ENCODE measurements around the gene MSMO1. TPM values are rescaled to one million over a fixed set of nuclear protein-coding genes. Genes with fewer than 3 reads are reported as not detected.

MSMO1 gene
- total and polyA plus RNA-seq, 7 donors: 13.6 to 114 (median 26.8) TPM

DNA sequence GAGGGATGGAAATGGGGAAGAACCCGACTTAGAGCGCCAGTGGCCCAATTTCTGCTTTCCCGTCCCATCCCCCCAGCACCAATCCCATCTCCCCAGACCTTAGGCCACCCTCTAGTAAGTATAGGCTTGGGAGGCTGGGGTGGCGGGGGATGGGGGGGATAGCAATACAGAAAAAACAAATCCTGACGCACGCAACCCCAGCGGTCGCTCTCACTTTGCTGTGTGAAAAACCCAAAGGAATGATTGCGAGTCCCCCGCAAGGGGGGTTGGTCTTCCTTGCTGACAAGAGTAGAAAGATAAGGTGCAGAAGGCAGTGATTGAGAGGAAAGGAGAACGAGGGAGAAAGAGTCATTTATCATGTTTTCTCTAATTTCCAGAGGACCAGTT is 52.2 kb downstream of the MSMO1 start:
- TF ChIP-seq POLR2A (IDR thresholded peaks at IDR 0.05) (no peak), CTCF (IDR thresholded peaks at IDR 0.05) (no peak), EP300 (IDR thresholded peaks at IDR 0.05) (no peak), POLR2AphosphoS5 (IDR thresholded peaks at IDR 0.05) (no peak)
- Histone ChIP-seq H3K27me3 (no peaks in the 10 kb centered on the region), H3K4me3 (peak overlapping the region; percentile 33 to 67 (median 64)), H3K4me1 (peaks cover 0 to 8% (median 5%) of the 10 kb centered on the region in 4 donors), H3K9me3 (no peaks in the 10 kb centered on the region), H3K27ac (peak overlapping the region; percentile 70 to 82 (median 78)), H3K36me3 (no peaks in the 10 kb centered on the region)
- 73 to 84% methylated on average over 11 of the region's 11 CpGs for WGBS, 2 donors
- DNase-seq: no peak
- intact Hi-C loops (cut with DNase I): loop anchor here (10.0 kb wide), 1 partner anchor 85 kb away; no protein-coding TSS in a partner anchor

DNA sequence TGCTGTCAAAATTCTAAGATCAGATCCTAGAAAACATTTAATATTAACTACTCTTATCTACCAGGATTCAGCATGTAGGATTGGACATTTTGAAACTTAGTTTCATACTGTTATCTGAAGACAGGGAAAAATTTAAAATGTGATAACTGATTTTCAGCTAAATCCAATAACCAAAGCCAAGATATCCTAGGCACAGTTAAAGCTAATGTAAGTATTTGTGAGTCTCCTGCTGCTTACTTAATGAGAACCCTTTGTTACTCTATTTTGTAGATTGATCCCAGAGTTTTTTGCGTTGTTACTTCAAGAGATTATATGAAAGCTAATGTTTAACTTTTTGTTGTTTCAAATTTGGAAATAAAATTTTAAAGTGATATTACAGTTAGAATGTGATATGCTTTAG is 53.3 kb downstream of the MSMO1 start:
- H3K4me3 ChIP-seq: no peak overlapping the region
- H3K4me1 ChIP-seq: peaks cover 0 to 8% (median 5%) of the 10 kb centered on the region in 4 donors
- no peaks in the 10 kb centered on the region for H3K9me3 ChIP-seq
- no peak overlapping the region for H3K27ac ChIP-seq
- WGBS, 2 donors: 25 to 61% methylated on average over 1 of the region's 1 CpG
- TF ChIP-seq POLR2A (IDR thresholded peaks at IDR 0.05) (no peak), CTCF (IDR thresholded peaks at IDR 0.05) (no peak), POLR2AphosphoS5 (IDR thresholded peaks at IDR 0.05) (no peak), EP300 (IDR thresholded peaks at IDR 0.05) (no peak)
- intact Hi-C loops (cut with DNase I): no loop called here
- H3K27me3 ChIP-seq: no peaks in the 10 kb centered on the region
- no peaks in the 10 kb centered on the region for H3K36me3 ChIP-seq
- DNase-seq: no peak

DNA sequence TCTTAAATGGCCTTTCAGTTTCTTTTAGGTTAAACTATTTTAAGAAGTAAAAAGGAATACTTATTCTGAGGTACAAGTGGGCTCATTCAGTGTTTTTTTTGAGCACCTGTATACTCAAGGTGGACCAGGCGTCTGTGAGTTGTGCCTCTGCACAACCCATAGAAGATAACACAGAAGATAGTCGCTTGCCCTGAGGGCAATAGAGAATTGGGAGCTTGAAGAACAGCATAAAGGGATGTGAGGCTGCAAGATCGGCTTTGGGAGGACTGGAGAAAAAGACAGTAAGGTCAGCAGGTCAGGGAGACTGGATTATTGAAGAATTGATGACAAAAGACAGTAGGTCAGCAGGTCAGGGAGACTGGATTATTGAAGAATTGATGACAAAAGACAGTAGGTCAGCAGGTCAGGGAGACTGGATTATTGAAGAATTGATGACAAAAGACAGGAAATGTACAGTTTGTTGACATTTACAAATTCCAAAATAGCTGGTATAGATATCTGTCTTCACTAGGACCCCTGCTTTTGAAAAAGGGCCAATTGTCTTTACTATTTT is 54.4 kb downstream of the MSMO1 start:
- H3K4me3 ChIP-seq: no peak overlapping the region
- 89 to 91% methylated on average over 3 of the region's 3 CpGs for WGBS, 2 donors
- peaks cover 0 to 8% (median 5%) of the 10 kb centered on the region in 4 donors for H3K4me1 ChIP-seq
- no peaks in the 10 kb centered on the region for H3K27me3 ChIP-seq
- no peaks in the 10 kb centered on the region for H3K9me3 ChIP-seq
- intact Hi-C loops (cut with DNase I): no loop called here
- no peak overlapping the region for H3K27ac ChIP-seq
- DNase-seq: no peak
- no peaks in the 10 kb centered on the region for H3K36me3 ChIP-seq
- TF ChIP-seq EP300 (IDR thresholded peaks at IDR 0.05) (no peak), POLR2AphosphoS5 (IDR thresholded peaks at IDR 0.05) (no peak), POLR2A (IDR thresholded peaks at IDR 0.05) (no peak), CTCF (IDR thresholded peaks at IDR 0.05) (no peak)

DNA sequence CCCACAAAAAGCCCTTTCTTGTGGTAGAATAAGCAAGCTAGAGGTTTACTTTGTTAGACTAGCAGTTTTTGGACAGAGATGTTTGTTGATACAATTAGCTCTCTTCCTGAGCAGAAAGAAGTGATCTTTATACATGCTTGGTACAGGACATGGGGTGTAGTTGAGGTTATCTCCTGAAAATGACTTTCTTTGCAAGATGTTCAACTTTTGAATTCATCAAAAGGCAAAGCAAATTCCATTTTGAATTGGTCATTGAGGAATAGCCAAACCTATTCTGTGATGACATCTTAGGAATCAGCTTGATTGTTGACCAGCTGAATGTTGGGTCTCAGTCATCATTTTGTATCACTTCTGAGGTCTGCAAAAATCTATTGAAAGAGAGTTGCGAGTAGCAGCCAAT is 55.2 kb downstream of the MSMO1 start:
- Histone ChIP-seq H3K4me3 (no peak overlapping the region), H3K27ac (no peak overlapping the region), H3K36me3 (no peaks in the 10 kb centered on the region), H3K4me1 (peaks cover 0 to 8% (median 5%) of the 10 kb centered on the region in 4 donors), H3K27me3 (no peaks in the 10 kb centered on the region), H3K9me3 (no peaks in the 10 kb centered on the region)
- no peak for DNase-seq
- 93 to 95% methylated on average over 1 of the region's 1 CpG for WGBS, 2 donors
- no peak for TF ChIP-seq POLR2AphosphoS5 (IDR thresholded peaks at IDR 0.05)
- TF ChIP-seq CTCF (IDR thresholded peaks at IDR 0.05): no peak
- TF ChIP-seq POLR2A (IDR thresholded peaks at IDR 0.05): no peak
- no peak for TF ChIP-seq EP300 (IDR thresholded peaks at IDR 0.05)
- intact Hi-C loops (cut with DNase I): no loop called here

GRCh38 chr4:165383591-165384073 is 56.2 kb downstream of the MSMO1 start:
- no peak for DNase-seq
- H3K27ac ChIP-seq: peak overlapping the region in 1 of 4 donors; percentile 36
- TF ChIP-seq POLR2AphosphoS5 (IDR thresholded peaks at IDR 0.05) (no peak), POLR2A (IDR thresholded peaks at IDR 0.05) (no peak), EP300 (IDR thresholded peaks at IDR 0.05) (no peak), CTCF (IDR thresholded peaks at IDR 0.05) (no peak)

More at GRCh38 chr4:165383591-165384073, 56.2 kb downstream of the MSMO1 start:
- no peak overlapping the region for H3K4me3 ChIP-seq
- WGBS, 2 donors: 71 to 84% methylated on average over 4 of the region's 4 CpGs
- no peaks in the 10 kb centered on the region for H3K9me3 ChIP-seq
- H3K27me3 ChIP-seq: no peaks in the 10 kb centered on the region
- H3K4me1 ChIP-seq: peaks cover 0 to 8% (median 5%) of the 10 kb centered on the region in 4 donors
- H3K36me3 ChIP-seq: no peaks in the 10 kb centered on the region
- intact Hi-C loops (cut with DNase I): no loop called here
